GM12891 (cell line): Measurements from ENCODE around the gene TOMM34.

Experiments used
- POLR2A ChIP-seq: IDR thresholded peaks from 2 replicates; pipeline ENCODE4 v1.6.1; 2011; ENCODE audit warnings: low read depth, low read length, control low read depth
- TAF1 ChIP-seq: IDR thresholded peaks from 2 replicates; pipeline ENCODE4 v1.6.1; 2011; ENCODE audit warnings: low read depth, low read length, control low read depth

- TF ChIP-seq POLR2A (no peak), TAF1 (no peak)
Observed at GRCh38 chr20:45008521-45009049, 48.4 kb upstream of the TOMM34 start.
